ENCODE measurements around the gene SPATA2L.
A peak's percentile ranks its signal among the peaks of the same experiment; 100 is the strongest.

The SPATA2L gene

GRCh38 chr16:89688395-89688794 is 13.1 kb downstream of the SPATA2L start:
- no peak for TF ChIP-seq CTCF (IDR thresholded peaks at IDR 0.05; ENCODE audit: borderline replicate concordance, extremely low read depth, low read length, poor library complexity, severe bottlenecking)
- Histone ChIP-seq H2AFZ (ENCODE audit: low read depth, low read length) (no peak overlapping the region), H3K9ac (ENCODE audit: low read depth, low read length) (no peak overlapping the region), H3K27me3 (ENCODE audit: insufficient read depth, low read length, poor library complexity) (no peaks in the 10 kb centered on the region), H3K4me3 (ENCODE audit: low read depth in 1 of 2, low read length in 2 of 2) (no peak overlapping the region), H3K4me2 (ENCODE audit: insufficient read depth, low read length) (no peak overlapping the region; the same call in 1 of the 2 replicates), H4K20me1 (ENCODE audit: insufficient read depth, low read length) (no peaks in the 10 kb centered on the region), H3K36me3 (ENCODE audit: insufficient read depth, low read length) (peaks cover 35% of the 10 kb centered on the region), H3K4me1 (ENCODE audit: insufficient read depth, low read length) (peaks cover 22% of the 10 kb centered on the region), H3K79me2 (ENCODE audit: insufficient read depth, low read length) (peaks cover 20% of the 10 kb centered on the region), H3K9me3 (ENCODE audit: insufficient read depth, low read length, severe bottlenecking) (peaks cover 8% of the 10 kb centered on the region), H3K27ac (ENCODE audit: low read length) (no peak overlapping the region)
- no peak for ATAC-seq (ENCODE audit: insufficient read depth, low read depth)
- no peak for DNase-seq

- Histone ChIP-seq H3K27ac (ENCODE audit: low read length) (peak overlapping the region; percentile 96), H4K20me1 (ENCODE audit: insufficient read depth, low read length) (no peaks in the 10 kb centered on the region), H2AFZ (ENCODE audit: low read depth, low read length) (peak overlapping the region; percentile 98), H3K9me3 (ENCODE audit: insufficient read depth, low read length, severe bottlenecking) (peaks cover 8% of the 10 kb centered on the region), H3K4me1 (ENCODE audit: insufficient read depth, low read length) (peaks cover 22% of the 10 kb centered on the region), H3K36me3 (ENCODE audit: insufficient read depth, low read length) (peaks cover 28% of the 10 kb centered on the region), H3K79me2 (ENCODE audit: insufficient read depth, low read length) (peaks cover 20% of the 10 kb centered on the region), H3K4me2 (ENCODE audit: insufficient read depth, low read length) (peak overlapping the region; percentile 89), H3K9ac (ENCODE audit: low read depth, low read length) (peak overlapping the region; percentile 70), H3K4me3 (ENCODE audit: low read depth in 1 of 2, low read length in 2 of 2) (peak overlapping the region; percentile 43 to 75; a peak in 3 of 4 replicates), H3K27me3 (ENCODE audit: insufficient read depth, low read length, poor library complexity) (no peaks in the 10 kb centered on the region)
- peak; percentile 20 for TF ChIP-seq CTCF (IDR thresholded peaks at IDR 0.05; ENCODE audit: borderline replicate concordance, extremely low read depth, low read length, poor library complexity, severe bottlenecking)
- no peak for TF ChIP-seq EZH2 (IDR thresholded peaks at IDR 0.05; ENCODE audit: borderline replicate concordance, low read depth, low read length, severe bottlenecking)
- ATAC-seq (ENCODE audit: insufficient read depth, low read depth) (peak; percentile 52), DNase-seq (no peak)
These were observed 14.2 kb downstream of the SPATA2L start for GRCh38 chr16:89687092-89687940.

GRCh38 chr16:89686520-89687091 is 14.9 kb downstream of the SPATA2L start, which contains the start of gene CDK10:
Gene CDK10 (plus strand): TSS chr16:89686689. CDS start chr16:89686711, 22 bp downstream.
- Histone ChIP-seq H3K27me3 (ENCODE audit: insufficient read depth, low read length, poor library complexity) (no peaks in the 10 kb centered on the region), H3K4me2 (ENCODE audit: insufficient read depth, low read length) (peak within 1 kb of the TSS; percentile 89), H3K9me3 (ENCODE audit: insufficient read depth, low read length, severe bottlenecking) (peaks cover 8% of the 10 kb centered on the region), H3K4me3 (ENCODE audit: low read depth in 1 of 2, low read length in 2 of 2) (peak within 1 kb of the TSS; percentile 43 to 75), H4K20me1 (ENCODE audit: insufficient read depth, low read length) (no peaks in the 10 kb centered on the region), H3K9ac (ENCODE audit: low read depth, low read length) (peak within 1 kb of the TSS; percentile 70), H3K4me1 (ENCODE audit: insufficient read depth, low read length) (peaks cover 22% of the 10 kb centered on the region), H3K79me2 (ENCODE audit: insufficient read depth, low read length) (peaks cover 20% of the 10 kb centered on the region), H3K27ac (ENCODE audit: low read length) (peak within 1 kb of the TSS; percentile 96), H2AFZ (ENCODE audit: low read depth, low read length) (peak within 1 kb of the TSS; percentile 98), H3K36me3 (ENCODE audit: insufficient read depth, low read length) (peaks cover 22% of the 10 kb centered on the region)
- DNase-seq (peak; percentile 92), ATAC-seq (ENCODE audit: insufficient read depth, low read depth) (peak; percentile 93)
- no peak for TF ChIP-seq EZH2 (IDR thresholded peaks at IDR 0.05; ENCODE audit: borderline replicate concordance, low read depth, low read length, severe bottlenecking)
- TF ChIP-seq CTCF (IDR thresholded peaks at IDR 0.05; ENCODE audit: borderline replicate concordance, extremely low read depth, low read length, poor library complexity, severe bottlenecking): no peak

Data from DND-41 (cell line).